ENCODE data around the gene ELFN1. TPM values are rescaled to one million over a fixed set of nuclear protein-coding genes. Genes with fewer than 3 reads are reported as not detected.

Gene ELFN1
- total and polyA plus RNA-seq, 4 donors, result 0.43 to 3.5 (median 3.4) TPM

- DNase-seq (ENCODE audit: low spot score), result no peak
- no peaks in the 10 kb centered on the region for H3K36me3 ChIP-seq (ENCODE audit: control insufficient read depth in 4 of 4, insufficient read depth in 3 of 4, low read depth in 1 of 4, low read length in 3 of 4)
- no peaks in the 10 kb centered on the region for H3K4me1 ChIP-seq (ENCODE audit: control insufficient read depth in 4 of 4, insufficient read depth in 4 of 4, low read length in 3 of 4)
- H3K9ac ChIP-seq (ENCODE audit: low read depth in 1 of 2, low read length in 2 of 2), result no peak overlapping the region
- TF ChIP-seq REST (IDR thresholded peaks at IDR 0.05), result no peak
- no peak for TF ChIP-seq MAX (IDR thresholded peaks at IDR 0.05)
- TF ChIP-seq ATF3 (IDR thresholded peaks at IDR 0.05), result no peak
- no peak for TF ChIP-seq RXRA (IDR thresholded peaks at IDR 0.05)
- no peak for TF ChIP-seq FOXA2 (IDR thresholded peaks at IDR 0.05)
- TF ChIP-seq SP1 (IDR thresholded peaks at IDR 0.05), result no peak
- no peak for TF ChIP-seq JUND (IDR thresholded peaks at IDR 0.05)
- no peak for TF ChIP-seq EGR1 (IDR thresholded peaks at IDR 0.05; ENCODE audit: low read depth in 2 of 2)
- no peak for TF ChIP-seq HNF4A (conservative IDR thresholded peaks at IDR 0.05)
- no peak overlapping the region for H3K4me3 ChIP-seq (ENCODE audit: low read depth in 1 of 3, low read length in 3 of 3)
- H3K27ac ChIP-seq (ENCODE audit: low read depth in 1 of 2, low read length in 2 of 2), result no peak overlapping the region
- H3K27me3 ChIP-seq (ENCODE audit: control insufficient read depth in 4 of 4, insufficient read depth in 4 of 4, low read length in 3 of 4), result no peaks in the 10 kb centered on the region
- peaks cover 0 to 5% (median 1%) of the 10 kb centered on the region in 4 donors for H3K9me3 ChIP-seq (ENCODE audit: control insufficient read depth in 4 of 4, low read length in 3 of 4)
- WGBS, result 90% methylated on average over 14 of the region's 14 CpGs
Measured at GRCh38 chr7:1779445-1779844, 109.4 kb downstream of the ELFN1 start.

- H3K36me3 ChIP-seq (ENCODE audit: control insufficient read depth in 4 of 4, insufficient read depth in 3 of 4, low read depth in 1 of 4, low read length in 3 of 4), result no peaks in the 10 kb centered on the region
- WGBS, result 93% methylated on average over 12 of the region's 12 CpGs
- no peak overlapping the region for H3K27ac ChIP-seq (ENCODE audit: low read depth in 1 of 2, low read length in 2 of 2)
- TF ChIP-seq ATF3 (IDR thresholded peaks at IDR 0.05) (no peak), CTCF (IDR thresholded peaks at IDR 0.05; ENCODE audit: low read depth, low read length, missing input control) (no peak), EGR1 (IDR thresholded peaks at IDR 0.05; ENCODE audit: low read depth in 2 of 2) (no peak), YY1 (IDR thresholded peaks at IDR 0.05) (no peak), HNF4A (conservative IDR thresholded peaks at IDR 0.05) (no peak), REST (IDR thresholded peaks at IDR 0.05) (no peak), RAD21 (IDR thresholded peaks at IDR 0.05) (no peak), SP1 (IDR thresholded peaks at IDR 0.05) (no peak), TAF1 (conservative IDR thresholded peaks at IDR 0.05) (no peak), HNF4G (IDR thresholded peaks at IDR 0.05) (no peak), RXRA (IDR thresholded peaks at IDR 0.05) (no peak)
- no peak overlapping the region for H3K4me3 ChIP-seq (ENCODE audit: low read depth in 1 of 3, low read length in 3 of 3)
- H3K9ac ChIP-seq (ENCODE audit: low read depth in 1 of 2, low read length in 2 of 2), result no peak overlapping the region
- DNase-seq (ENCODE audit: low spot score), result no peak
- H3K4me1 ChIP-seq (ENCODE audit: control insufficient read depth in 4 of 4, insufficient read depth in 4 of 4, low read length in 3 of 4), result no peaks in the 10 kb centered on the region
- H3K9me3 ChIP-seq (ENCODE audit: control insufficient read depth in 4 of 4, low read length in 3 of 4), result peaks cover 0 to 5% (median 2%) of the 10 kb centered on the region in 4 donors
- no peaks in the 10 kb centered on the region for H3K27me3 ChIP-seq (ENCODE audit: control insufficient read depth in 4 of 4, insufficient read depth in 4 of 4, low read length in 3 of 4)
Measured at GRCh38 chr7:1781369-1781768, 111.3 kb downstream of the ELFN1 start.
